Activated T-helper 1 cell treated with Interleukin-2 at 50 U/mL for 16 hours (primary cell): ENCODE measurements around the gene EDN3.

Source experiments
- DNase-seq: peaks from one replicate; pipeline ENCODE4 v3.0.0-alpha.2; 2020; ENCODE audit warnings: low read depth

The EDN3 gene

DNA sequence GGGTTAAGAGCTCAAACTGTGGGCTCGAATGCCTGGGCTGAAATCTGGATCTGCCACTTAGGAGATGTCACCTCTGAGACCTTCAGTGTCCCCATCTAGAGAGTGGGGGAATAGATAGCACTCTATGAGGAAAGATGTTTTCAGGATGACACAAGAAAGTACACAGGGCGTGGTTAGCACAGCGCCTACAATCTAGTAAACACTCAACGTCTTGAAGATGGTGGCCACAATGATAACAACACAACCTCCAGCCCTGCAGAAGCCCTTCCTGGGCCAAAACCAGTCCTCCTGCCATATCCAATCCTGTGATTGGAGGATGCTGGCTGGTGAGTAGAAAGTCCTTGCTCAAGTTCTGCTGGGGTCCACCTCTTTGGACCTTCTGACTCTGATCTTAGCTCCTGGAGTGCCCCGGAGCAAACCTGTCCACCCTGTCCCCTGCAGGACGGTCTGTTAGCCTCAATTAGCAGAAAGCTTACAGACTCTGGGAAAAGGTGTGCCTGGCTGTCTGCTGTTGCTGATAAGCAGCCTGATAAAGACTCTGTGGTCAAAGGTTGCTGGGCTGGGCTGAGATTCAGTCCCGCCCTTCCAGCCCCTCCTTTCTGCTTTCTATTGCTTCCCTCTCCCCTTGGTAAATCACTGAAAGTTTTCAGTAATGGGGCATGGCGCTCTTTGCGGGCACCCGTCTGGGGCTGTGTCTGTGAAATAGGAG lies 8.2 kb downstream of the EDN3 start:
- no peak for DNase-seq

DNA sequence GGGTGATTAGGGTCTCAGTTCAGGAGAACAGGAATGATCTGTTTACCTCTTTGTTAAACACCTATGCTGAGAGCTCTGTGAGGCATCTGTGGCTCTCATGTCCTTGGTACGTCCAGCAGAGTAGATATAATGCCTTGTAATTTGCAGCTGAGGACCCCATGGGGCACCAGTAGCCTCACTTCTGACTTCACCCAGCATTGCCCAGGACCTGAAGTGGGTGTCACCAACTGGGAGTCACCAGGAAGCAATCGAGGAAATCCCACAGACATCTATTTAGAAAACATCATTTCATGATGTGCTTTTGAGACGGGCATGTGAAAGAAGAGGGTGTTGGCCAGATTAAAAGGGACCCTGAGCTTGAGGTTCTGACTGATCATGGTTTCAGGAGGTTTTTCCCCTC lies 8.8 kb downstream of the EDN3 start:
- no peak for DNase-seq

- no peak for DNase-seq
These were observed 14.6 kb downstream of the EDN3 start for GRCh38 chr20:59314997-59315396.

DNA sequence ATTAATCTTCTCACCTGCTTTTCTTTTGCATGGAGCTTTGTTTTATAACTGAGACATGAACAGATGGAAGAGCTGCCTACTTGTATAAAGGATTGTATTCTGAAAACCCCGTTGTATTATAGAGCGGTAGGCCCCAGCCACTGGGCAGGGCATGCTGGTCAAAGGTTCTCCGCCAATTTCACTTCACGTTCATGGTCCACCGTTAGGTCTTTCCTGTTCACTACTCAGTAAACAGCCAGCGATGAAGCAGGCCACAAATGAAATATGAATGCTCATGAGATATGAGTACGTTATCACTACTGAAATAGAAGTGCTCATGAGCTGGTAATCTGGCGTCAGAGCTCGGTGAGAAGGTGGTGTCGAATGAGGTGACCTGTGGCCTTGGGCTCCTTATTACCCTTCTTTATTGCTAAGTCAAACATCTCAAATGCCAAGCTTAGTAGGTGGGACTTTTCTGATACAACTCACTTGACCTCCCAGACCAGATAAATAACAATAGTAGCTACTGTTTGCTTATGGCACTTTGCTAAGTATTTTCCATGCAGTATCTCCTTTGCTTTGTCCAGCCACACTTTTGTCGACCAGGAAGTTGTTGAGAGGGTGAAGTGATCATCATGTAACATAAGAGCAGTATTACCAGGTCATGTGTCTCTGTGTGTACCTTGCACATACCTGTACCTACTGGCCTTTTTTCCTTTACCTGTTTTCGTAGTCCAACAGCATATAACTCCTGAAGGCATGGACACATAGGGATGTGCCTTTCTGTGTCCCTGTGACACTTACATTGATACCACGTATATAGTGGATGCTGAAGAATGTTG lies 16.7 kb downstream of the EDN3 start:
- DNase-seq, result no peak

- DNase-seq, result no peak
These were observed 17.9 kb downstream of the EDN3 start for GRCh38 chr20:59318201-59318790.

DNA sequence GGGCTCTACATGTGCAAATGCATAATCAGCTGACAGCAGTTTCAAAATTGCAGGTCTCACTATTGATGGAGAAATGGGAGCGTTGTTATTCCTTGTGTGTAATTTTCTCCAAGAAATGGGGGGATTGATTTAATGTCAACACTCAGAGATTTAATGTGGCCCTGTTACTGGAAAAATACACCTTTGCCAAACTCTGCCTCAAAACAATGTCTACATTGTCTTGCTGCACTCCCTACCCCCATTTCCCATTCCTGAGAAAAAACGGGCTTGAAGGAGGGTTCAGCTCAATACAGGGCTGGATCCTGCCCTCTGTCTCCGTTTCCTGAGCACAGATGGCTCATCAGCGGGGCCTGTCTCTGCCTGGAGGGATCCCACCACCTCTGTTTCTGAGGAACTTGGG lies 18.4 kb downstream of the EDN3 start:
- no peak for DNase-seq

GRCh38 chr20:59320426-59320825 lies 20.0 kb downstream of the EDN3 start:
- no peak for DNase-seq

- DNase-seq, result no peak
These were observed 20.6 kb downstream of the EDN3 start for GRCh38 chr20:59320854-59321647.

GRCh38 chr20:59322081-59322480 lies 21.7 kb downstream of the EDN3 start:
- no peak for DNase-seq

DNA sequence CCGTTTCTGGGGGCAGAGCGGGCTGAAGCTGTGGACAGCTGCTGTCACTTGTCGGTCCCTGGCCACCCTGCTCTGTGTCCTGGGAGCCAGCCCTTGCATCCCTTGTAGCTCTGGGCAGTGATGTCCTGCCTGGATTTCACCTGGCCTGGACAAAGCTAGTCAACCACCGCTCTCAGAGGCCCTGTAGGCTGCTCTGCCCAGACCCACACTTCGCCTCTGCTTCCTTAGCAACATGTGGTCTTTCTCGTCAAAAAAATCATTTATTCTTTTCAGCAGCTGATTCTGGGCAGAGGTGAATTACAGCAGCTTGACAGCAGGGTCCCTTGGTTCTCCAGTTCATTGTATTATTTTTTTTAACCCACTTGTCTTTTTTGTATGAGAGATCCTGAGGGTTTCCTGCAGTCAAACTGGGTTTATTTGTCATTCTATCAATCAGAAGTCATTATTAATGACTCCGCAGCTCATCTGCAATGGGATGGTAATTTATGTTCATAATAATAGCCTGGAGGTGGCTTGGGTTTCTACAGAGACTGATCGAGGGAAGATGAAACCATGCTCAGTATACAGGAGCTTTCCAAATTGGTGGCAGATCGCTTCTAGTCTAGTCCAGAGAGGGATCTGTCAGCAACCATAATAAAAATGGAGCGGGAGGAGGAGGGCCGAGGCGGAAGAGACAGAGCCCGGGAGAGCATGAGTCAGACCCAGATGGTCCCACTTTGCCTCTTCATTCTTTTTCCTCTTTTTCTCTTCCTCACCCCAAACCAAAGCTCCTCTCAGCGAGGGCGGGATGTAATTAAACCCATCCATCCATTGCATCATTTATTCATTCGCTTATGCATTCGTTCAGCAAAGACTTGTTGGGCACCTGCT lies 22.4 kb downstream of the EDN3 start:
- no peak for DNase-seq

DNA sequence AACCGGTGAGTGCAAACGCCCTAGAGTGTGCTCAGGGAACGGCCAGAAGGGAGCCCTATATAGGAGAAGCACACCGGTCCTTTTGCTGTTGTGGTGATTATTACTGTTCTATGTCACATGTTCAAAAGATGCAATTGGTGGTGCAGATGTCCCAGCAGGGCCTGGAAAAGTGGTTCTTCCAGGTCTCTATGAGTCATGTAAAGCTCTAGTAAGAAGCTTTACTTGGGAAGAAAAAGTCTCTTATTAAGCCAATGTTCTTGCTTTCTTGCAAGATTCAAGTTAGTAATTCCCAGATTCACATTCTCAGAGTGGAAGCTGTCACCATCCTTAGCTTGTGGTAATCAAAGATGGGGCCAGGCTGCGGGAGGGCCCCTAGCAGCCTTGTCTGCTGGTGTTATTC lies 23.3 kb downstream of the EDN3 start:
- DNase-seq, result no peak

DNA sequence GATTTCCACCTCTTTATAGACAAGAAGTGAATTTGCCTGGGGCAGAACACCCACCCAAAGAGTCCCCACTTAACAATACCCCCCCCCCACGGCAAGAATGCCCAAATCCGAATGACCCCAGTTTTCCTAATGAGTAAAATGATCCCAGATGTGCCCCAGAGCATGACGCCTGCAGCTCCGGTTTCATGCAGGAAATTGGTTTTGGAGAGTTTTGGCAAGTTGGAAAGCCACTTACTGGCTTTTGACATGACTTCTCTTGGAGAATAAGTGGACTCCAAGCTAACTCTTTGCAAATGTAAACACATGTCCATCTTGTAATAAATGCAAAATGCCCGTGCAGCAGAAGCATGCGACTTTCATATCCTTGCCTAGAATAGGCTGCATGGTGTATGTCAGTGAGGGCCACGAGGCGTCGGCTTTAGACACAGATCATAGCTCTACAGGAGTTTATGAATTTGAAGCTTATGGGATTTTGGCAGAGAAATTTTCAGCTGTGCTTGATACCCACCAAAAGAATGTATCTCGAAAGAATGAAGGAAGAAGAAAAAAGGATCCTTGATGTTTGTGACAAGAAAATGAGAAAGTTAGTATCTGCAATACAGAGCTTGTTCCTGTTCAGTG lies 24.2 kb downstream of the EDN3 start:
- no peak for DNase-seq

DNA sequence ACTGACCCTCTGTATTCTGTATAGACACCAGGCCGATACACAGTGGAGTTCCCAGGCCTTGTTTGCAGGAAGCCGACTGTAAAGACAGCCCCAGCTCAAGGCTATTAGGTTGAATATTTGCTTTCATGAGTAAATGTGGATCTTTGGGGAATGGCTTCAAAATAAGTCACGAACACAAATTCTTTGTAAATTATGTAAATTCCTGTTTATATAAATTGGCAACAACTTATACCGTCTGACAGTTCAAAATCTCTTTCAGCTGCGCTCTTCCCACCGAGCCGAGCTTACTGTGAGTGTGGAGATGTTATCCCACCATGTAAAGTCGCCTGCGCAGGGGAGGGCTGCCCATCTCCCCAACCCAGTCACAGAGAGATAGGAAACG lies 24.7 kb downstream of the EDN3 start:
- no peak for DNase-seq

DNA sequence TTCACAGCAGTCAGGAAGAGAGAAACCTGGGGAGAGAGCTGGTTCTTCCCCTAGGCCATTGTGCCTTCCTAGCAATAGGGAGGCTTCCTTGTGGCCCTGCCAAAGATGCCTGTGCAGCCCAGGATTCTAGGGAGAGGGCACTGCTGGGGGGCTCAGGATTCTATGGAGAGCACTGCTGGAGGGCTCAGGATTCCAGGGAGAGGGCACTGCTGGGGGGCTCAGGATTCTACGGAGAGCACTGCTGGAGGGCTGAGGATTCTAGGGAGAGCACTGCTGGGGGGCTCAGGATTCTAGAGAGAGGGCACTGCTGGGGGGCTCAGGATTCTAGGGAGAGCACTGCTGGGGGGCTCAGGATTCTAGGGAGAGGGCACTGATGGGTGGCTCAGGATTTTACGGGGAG lies 25.8 kb downstream of the EDN3 start:
- DNase-seq, result no peak

DNA sequence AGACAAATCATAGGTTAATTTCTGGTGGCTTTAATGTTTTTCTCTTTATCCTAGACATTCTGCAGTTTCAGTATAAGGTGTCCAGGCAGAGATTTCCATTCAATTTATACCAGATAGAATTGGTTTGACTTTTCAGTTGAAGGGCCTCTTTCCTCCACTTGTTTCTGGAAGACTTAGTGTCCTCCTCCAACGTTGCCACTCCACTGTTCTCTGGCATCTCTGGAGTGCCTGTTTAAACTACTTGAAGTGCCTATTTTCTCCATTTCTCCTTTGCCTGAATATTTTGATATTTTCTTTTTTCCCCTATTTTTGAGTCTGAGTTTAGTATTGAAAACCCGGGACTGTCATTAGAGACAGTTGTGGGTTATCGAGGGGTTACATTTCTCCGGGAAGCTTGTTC lies 27.7 kb downstream of the EDN3 start:
- DNase-seq, result no peak

- no peak for DNase-seq
These were observed 31.4 kb downstream of the EDN3 start for GRCh38 chr20:59331721-59332329.

GRCh38 chr20:59333260-59333845 lies 32.9 kb downstream of the EDN3 start:
- no peak for DNase-seq

DNA sequence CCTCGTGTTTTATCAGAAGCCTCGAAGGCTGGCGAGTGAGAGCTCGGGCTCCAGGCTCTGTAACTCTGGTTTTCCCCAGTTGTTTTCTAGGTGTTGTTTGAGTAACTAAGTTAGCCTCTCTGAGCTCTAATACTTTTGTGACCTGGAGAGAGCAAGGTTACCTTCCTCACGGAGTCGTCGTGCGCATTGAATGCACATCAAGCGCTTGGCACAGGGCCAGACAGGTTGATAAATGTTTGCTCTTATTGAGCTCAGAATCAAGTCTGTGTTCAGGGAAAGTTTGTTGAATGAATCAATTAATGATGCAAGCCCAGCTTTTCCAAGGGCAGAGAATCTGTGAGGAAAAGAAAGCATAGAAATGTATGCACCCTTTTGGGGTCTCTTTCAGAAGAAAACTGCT lies 33.5 kb downstream of the EDN3 start:
- DNase-seq, result no peak

DNA sequence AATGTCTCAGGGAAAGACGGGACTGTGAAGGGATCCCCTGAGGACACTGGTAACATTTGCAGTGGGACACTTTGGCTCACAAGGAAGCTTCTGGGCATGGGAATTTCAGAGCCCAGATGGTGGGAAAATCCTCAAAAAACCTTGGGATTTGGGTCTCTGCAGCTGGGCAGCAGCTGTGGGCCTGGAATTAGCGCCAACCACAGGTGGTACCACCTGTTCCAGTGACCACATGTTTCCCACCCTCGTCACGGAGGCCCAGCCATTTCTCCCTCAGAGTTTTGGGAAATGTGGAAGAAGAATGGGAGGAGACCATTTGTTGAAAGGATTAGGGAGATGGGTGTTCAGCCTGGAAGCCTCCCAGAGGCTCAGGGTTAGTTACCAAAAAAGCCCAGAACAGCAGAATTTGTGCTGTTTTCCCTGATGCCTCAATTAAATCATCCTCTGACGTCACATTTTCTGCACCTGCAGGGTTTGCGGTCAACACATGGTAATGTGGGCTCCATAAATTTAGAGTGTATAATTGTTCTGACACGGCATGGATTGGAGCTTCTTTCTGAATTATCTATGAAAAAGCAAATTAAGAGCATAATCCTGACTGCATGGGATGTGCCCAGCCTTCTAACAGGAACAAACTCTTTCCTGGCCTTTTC lies 34.4 kb downstream of the EDN3 start:
- DNase-seq, result no peak

GRCh38 chr20:59335377-59335776 lies 35.0 kb downstream of the EDN3 start:
- DNase-seq, result no peak
